Measurements from ENCODE around the gene TNS1.
A peak's percentile ranks its signal among the peaks of the same experiment; 100 is the strongest.
"Not testable (repeated sequence)": the region's sequence is repeated elsewhere in the genome, so short reads cannot be mapped to it uniquely, and the experiment has no call there.

TNS1 gene

GRCh38 chr2:217789736-217790181 is 213.0 kb downstream of the TNS1 start:
- DNase-seq = no peak

GRCh38 chr2:217789003-217789735 is 213.6 kb downstream of the TNS1 start:
- DNase-seq = no peak

- no peak for DNase-seq
Measured at GRCh38 chr2:217788669-217789002, 214.2 kb downstream of the TNS1 start.

GRCh38 chr2:217787160-217787877 is 215.5 kb downstream of the TNS1 start:
- DNase-seq = no peak

GRCh38 chr2:217786560-217786959 is 216.2 kb downstream of the TNS1 start:
- not testable (repeated sequence) for DNase-seq

GRCh38 chr2:217785544-217786045 is 217.2 kb downstream of the TNS1 start:
- peak; percentile 10 for DNase-seq

GRCh38 chr2:217784996-217785543 is 217.7 kb downstream of the TNS1 start:
- DNase-seq = no peak

GRCh38 chr2:217783243-217783642 is 219.6 kb downstream of the TNS1 start:
- DNase-seq = no peak

GRCh38 chr2:217777906-217778305 is 224.9 kb downstream of the TNS1 start:
- no peak for DNase-seq

- DNase-seq = no peak
Measured at GRCh38 chr2:217776631-217777030, 226.2 kb downstream of the TNS1 start.

GRCh38 chr2:217775920-217776503 is 226.8 kb downstream of the TNS1 start:
- no peak for DNase-seq

GRCh38 chr2:217774232-217774631 is 228.6 kb downstream of the TNS1 start:
- no peak for DNase-seq

- DNase-seq = no peak
Measured at GRCh38 chr2:217773539-217773938, 229.3 kb downstream of the TNS1 start.

- DNase-seq = no peak
Measured at GRCh38 chr2:217766356-217766755, 236.4 kb downstream of the TNS1 start.

GRCh38 chr2:217761645-217762277 is 241.0 kb downstream of the TNS1 start:
- no peak for DNase-seq

GRCh38 chr2:217759991-217760390 is 242.8 kb downstream of the TNS1 start:
- DNase-seq = no peak

- DNase-seq = no peak
Measured at GRCh38 chr2:217757108-217757463, 245.7 kb downstream of the TNS1 start.

GRCh38 chr2:217756375-217757107 is 246.3 kb downstream of the TNS1 start:
- DNase-seq = no peak

GRCh38 chr2:217755027-217755745 is 247.6 kb downstream of the TNS1 start:
- DNase-seq = no peak

- DNase-seq = no peak
Measured at GRCh38 chr2:217753460-217754200, 249.2 kb downstream of the TNS1 start.

Measured in T1000 (cell line).